Measurements from ENCODE around the gene ESF1.

ESF1 gene

GRCh38 chr20:13736436-13737191 is 48.1 kb downstream of the ESF1 start:
- no peak for DNase-seq

- DNase-seq: no peak
Observed at GRCh38 chr20:13735826-13736225, 48.9 kb downstream of the ESF1 start.

DNA sequence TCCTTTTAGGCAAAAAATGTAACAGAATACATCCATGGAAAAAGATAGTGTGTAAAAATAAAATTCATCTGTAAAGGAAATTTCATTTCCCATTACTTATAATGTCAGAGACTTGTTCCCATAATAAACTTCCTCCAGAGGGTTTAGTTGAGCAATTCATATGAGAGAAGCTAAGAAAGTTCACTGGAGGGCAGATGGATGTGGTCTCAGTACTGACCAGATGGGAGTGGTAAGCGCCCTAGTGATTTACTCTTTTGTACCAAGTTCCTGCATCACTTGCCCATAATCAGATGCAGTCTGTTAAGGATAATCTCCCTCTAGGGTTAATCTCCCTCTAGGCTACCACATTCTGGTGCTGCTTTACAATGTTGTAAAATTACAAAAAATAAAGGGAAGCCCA is 61.7 kb downstream of the ESF1 start:
- DNase-seq: no peak

DNA sequence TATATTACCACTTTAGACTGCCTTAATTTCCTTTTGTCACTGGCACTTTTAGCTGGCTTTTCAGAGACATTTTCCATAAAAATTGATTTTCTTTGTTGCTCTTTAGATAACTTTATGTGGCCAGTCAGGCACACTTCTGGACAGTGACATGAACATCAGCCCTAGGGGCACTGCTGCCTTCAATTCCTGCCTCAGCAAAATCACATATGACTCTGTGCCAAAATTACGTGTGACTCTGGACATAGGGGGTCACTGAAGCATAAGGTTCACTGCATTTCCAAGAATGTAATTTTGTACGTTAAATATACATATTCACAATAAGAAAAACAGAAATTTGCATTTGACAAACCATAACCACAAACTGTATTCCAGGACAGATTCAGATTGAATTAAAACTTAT is 66.5 kb downstream of the ESF1 start:
- no peak for DNase-seq

DNA sequence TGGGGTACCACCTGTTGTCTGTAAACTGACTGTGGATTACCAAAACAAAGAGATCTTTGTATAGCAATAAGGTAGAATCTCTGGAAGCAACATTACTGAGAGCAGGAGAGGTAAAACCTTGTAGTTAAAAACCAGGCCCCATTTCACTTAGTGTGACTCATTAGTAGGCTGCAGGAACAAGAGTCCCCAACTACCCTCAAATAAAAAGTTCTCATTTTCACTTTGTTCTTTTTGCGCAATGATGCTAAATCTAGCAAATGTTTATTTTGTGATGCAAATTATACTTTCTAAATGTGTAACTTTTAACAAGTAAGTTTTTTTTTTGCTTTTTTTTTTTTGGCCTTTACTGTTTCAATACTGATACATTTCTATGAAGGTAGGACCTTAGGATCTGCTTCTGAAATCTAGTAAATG is 67.1 kb downstream of the ESF1 start:
- no peak for DNase-seq

DNA sequence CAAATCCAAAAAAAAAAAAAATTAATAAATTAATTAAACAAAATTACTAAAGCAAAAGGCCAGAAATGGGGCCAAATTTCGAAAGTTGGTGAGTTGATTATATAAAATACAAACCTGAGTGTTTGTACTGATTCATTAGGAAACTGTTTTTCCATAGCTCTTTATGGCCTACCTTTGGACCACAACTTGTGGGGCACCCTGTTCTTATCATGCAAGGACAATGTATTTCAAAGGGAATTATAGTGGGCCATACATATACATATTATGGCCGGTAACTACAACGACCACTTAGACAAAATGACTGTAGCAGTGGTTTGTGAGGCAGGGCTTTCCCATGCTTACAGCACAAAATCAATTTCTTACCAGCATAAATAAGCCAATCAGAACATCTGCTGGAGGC is 69.5 kb downstream of the ESF1 start:
- no peak for DNase-seq

- no peak for DNase-seq
Observed at GRCh38 chr20:13708234-13708633, 76.5 kb downstream of the ESF1 start.

- no peak for DNase-seq
Observed at GRCh38 chr20:13703265-13703664, 81.5 kb downstream of the ESF1 start.

DNA sequence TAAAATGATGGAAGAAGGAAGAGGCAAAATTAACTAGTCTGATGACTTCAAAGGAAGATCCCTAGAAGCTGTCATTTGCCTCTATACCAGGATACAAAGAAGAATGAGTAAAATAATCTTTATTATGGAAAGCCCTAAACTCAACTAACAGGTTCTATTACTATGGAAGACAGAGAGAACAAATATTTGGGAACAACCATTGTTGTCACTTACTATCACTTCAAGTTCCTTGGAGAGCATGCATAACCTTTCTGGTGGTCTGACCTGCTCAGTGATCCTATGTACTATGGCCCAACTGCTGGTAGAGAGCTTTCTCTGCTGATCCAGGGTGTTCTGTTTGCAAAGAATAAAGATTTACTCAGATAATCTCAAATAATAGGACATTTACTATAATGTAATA is 83.2 kb downstream of the ESF1 start:
- DNase-seq: no peak

DNA sequence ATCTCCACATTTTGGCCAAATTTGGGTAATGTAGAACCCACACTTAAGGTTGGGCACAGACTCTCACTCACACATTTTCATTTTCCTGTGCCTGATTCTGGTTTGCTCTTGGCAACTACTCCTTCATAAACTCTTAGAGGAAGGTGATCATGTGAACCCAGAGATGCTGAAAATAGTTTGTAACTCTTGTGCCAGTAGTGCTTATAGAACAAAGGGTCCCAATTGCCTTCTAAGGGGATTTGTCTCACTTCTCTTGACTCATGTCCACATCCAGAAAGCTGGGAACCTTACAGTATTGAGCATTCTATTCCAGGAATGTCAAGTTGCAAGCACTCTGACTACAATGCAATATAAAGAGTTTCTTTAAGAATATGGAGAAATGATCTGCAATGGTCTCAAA is 84.0 kb downstream of the ESF1 start:
- DNase-seq: no peak

DNA sequence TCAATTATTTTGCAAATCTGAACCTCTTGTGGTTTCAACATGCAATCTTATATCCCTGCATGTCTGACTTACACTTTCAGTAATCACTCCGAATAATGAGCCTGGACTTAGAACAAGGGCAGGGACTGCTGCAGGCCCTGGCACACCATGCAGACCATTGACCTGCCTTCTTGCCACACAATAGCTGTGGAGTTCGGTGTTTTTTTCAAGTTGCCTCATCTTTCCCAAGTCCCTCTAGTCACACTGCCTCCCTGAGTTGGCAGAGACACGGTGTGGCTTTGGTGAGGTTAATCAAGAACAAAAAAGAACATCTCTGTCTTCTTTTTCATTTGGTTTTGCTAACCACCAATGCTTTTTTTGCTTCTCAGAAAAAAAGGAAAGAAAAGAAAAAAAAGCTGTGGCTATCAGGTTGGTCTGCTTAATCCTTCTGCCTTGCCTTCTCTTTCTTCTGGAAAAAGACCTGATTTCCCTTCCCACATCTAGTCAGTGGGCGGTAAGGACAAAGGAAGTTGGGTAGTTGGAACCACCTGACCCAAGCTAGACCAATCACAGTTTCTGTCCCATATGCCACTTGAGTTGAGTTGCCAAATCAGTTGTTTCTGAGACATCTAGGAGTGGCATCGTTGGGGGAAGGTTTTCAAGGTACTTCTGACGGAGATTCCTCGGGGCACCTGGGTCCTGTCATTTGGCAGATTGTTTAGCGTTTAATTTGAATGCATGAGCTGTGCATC is 90.1 kb downstream of the ESF1 start:
- DNase-seq: peak in 1 of 14 donors; percentile 2

- no peak for DNase-seq
Observed at GRCh38 chr20:13692802-13693736, 91.7 kb downstream of the ESF1 start.

- no peak for DNase-seq
Observed at GRCh38 chr20:13690943-13691342, 93.8 kb downstream of the ESF1 start.

DNA sequence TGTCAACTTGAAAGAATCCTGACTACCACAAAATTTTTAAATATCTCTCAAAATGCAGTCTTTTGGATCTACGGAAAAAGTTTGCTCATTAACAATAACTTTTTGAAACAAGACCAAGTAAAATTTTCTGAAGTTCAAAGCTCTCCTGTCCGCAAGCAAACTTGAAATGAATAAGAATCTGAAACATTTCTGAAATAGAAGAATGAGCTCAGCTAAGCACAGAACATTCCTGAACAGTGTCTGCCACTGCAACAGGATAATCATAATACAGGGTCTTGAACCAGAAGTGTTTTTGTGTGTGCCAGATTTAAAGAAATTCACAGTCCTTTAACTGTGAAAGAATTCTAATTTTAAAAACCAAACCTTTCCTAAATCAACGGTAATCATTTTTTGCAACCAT is 96.9 kb downstream of the ESF1 start:
- no peak for DNase-seq

GRCh38 chr20:13685623-13686022 is 99.1 kb downstream of the ESF1 start:
- no peak for DNase-seq

- no peak for DNase-seq
Observed at GRCh38 chr20:13684566-13685222, 100.0 kb downstream of the ESF1 start.

DNA sequence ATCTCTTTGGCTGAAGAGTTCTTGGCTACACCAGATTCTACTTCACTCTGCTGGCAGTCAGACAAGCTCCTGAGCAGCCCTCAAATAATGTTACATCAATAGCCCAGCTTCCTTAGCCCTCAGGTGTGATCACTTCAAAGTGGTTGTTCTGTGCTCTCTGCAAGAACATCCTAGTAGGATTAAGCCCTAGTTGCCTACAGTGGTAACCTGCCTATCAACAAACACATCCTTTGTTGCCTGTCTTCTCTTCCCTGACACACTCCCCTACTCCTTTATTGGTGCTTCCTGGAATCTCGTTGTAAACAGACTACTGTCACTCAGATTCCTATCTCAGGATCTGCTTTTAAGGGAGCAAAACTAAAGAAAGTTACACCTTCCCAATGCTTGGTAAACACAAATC is 100.9 kb downstream of the ESF1 start:
- DNase-seq: no peak

DNA sequence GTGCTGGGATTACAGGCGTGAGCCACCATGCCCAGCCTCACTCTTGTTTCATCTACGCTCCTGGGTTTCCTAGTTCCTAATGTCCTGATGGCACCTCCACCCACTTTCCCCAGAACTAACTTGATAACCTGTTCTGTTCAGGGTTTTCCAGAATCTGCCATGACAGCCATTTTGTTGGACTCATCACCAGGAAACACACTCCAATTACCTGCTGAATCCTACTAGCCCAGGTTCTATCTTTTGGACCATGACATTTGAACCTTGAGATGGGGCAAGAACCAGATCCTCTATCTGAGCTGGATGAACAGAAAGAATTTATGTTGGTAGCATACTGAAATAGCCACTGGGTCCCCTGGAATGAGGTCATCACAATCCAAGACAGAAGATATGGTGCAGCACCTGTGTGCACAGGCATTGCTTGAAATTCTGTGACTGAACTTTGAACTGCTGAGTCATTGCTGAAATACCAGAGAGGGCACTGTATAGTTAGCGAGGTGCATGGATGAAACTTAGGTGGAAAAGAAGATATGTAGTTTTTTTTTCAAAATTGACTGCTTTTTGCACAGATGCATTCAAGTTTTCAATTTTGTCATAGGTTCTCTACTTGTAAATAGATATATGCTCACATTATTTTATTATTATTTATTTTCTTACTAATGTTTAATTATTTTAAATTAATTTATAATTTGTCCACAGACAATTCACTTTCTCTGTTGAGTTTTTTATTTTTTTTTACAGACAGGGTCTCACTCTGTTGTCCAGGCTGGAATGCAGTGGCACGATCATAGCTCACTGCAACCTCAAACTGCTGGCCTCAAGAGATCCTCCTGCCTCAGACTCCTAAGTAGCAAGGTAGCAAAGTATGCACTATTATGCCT is 103.2 kb downstream of the ESF1 start:
- no peak for DNase-seq

- no peak for DNase-seq
Observed at GRCh38 chr20:13678944-13679343, 105.8 kb downstream of the ESF1 start.

DNA sequence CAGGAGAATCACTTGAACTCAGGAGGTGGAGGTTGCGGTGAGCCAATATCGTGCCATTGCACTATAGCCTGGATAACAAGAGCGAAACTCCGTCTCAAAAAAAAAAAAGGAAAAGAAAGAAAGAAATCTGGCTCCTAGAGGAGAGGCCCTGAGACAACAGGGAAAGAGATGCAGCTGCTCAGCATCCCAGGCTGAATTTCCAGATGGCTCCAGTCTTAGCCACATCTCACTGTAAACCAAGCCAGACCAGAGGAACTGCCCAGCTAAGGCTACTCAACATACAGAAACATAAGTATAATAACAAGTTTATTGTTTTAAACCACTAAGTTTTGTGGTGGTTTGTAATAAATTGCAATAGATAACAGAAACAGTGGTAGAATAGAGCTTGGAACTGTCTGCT is 107.5 kb downstream of the ESF1 start:
- no peak for DNase-seq

- no peak for DNase-seq
Observed at GRCh38 chr20:13676682-13677081, 108.0 kb downstream of the ESF1 start.

DNA sequence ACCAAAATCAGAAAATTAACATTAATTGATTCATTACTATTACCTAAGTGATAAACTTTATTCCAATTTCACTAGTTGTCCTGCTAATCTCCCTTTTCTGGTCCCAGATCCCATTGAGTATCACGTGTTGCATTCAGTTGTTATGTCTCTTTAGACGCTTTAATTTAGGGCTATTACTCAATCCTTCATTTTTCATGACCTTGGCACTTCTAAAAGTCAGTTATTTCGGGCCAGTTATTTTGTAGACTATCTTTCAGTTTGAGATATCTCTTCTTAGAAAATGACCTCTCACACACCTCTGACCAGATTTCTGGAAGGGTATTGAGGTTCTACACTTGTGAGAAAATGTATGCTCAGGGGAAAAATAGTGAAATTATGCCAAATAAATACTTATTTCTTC is 112.0 kb downstream of the ESF1 start:
- no peak for DNase-seq
